A549 (cell line): ENCODE data around the gene CCDC38. TPM values are rescaled to one million over a fixed set of nuclear protein-coding genes. Genes with fewer than 3 reads are reported as not detected.

ENCODE experiments used
- ATAC-seq, 2 experiments: fragments of 200-7000 bp in 1 of 2; fragments of >200 bp in 1 of 2; cut with Nextera tagmentation in 1 of 2; cut with Tn5 transposase in 1 of 2; 3 replicates each; pipeline versions ENCODE4 v1.8.0 to v1.9.1; 2018 to 2020; ENCODE audit warnings: mild to moderate bottlenecking in 1 of 2, moderate library complexity in 1 of 2
- CTCF ChIA-PET: fragments of 300-600 bp; sonication (Branson Sonifier 250); formaldehyde crosslinking; extraction: SDS; loops from one replicate; lab custom pipeline; 2021; ENCODE audit warnings: antibody characterized with exemption, inconsistent platforms; lab: Yijun Ruan, JAX
- POLR2A ChIA-PET: fragments of 350-600 bp; formaldehyde crosslinking; extraction: SDS; loops from one replicate; lab custom pipeline; 2021; ENCODE audit warnings: antibody characterized with exemption, inconsistent platforms; lab: Yijun Ruan, JAX
- DNase-seq, 2 experiments: peaks; one replicate each; pipeline versions ENCODE4 v3.0.0 to v3.0.0-alpha.2; 2011 to 2016; ENCODE audit warnings: low read depth in 1 of 2, low spot score in 1 of 2
- FAIRE-seq: peaks from 2 replicates; lab custom pipeline; 2011; peaks lifted over from hg19 to GRCh38; lab: Jason Lieb, UNC
- H3K27ac ChIP-seq, 2 experiments: fragments of >200 bp; sonication (Bioruptor Twin); formaldehyde crosslinking; 3 replicates each; pipeline ENCODE4 v1.5.1; 2016 to 2017
- H3K4me1 ChIP-seq: fragments of >200 bp; sonication (Bioruptor Twin); formaldehyde crosslinking; 3 replicates; pipeline ENCODE4 v1.6.1; 2016
- H3K4me2 ChIP-seq: fragments of >200 bp; sonication (Bioruptor Twin); formaldehyde crosslinking; 3 replicates; pipeline ENCODE4 v1.6.1; 2016
- H3K4me3 ChIP-seq: fragments of >200 bp; sonication (Bioruptor Twin); formaldehyde crosslinking; 3 replicates; pipeline ENCODE4 v1.5.1; 2016
- H3K9me3 ChIP-seq: fragments of >200 bp; sonication (Bioruptor Twin); formaldehyde crosslinking; 3 replicates; pipeline ENCODE4 v1.6.1; 2016
- ATOH8 ChIP-seq: fragments of 250-450 bp; sonication (Bioruptor Pico); IDR thresholded peaks from 2 replicates; pipeline ENCODE4 v1.5.0; 2020; ENCODE audit warnings: low read depth, mild to moderate bottlenecking, moderate library complexity
- BCL3 ChIP-seq: fragments of >200 bp; sonication (Bioruptor Twin); formaldehyde crosslinking; IDR thresholded peaks from 3 replicates; pipeline ENCODE4 v1.6.1; 2016
- CBX2 ChIP-seq: fragments of 200-600 bp; sonication (generic); IDR thresholded peaks from 2 replicates; pipeline ENCODE4 v1.6.1; 2016; ENCODE audit warnings: low read depth, mild to moderate bottlenecking, borderline replicate concordance
- CHD4 ChIP-seq: fragments of 200-600 bp; sonication (generic); IDR thresholded peaks from 2 replicates; pipeline ENCODE4 v1.6.1; 2016; ENCODE audit warnings: antibody characterized with exemption, mild to moderate bottlenecking, borderline replicate concordance
- E2F6 ChIP-seq: IDR thresholded peaks from 2 replicates; pipeline ENCODE4 v1.6.1; 2012; ENCODE audit warnings: low read depth, borderline replicate concordance
- EHF ChIP-seq: fragments of 250-450 bp; sonication (Bioruptor Pico); IDR thresholded peaks from 2 replicates; pipeline ENCODE4 v1.5.0; 2020; ENCODE audit warnings: mild to moderate bottlenecking
- EHMT2 ChIP-seq: fragments of 200-600 bp; sonication (generic); IDR thresholded peaks from 2 replicates; pipeline ENCODE4 v1.6.1; 2016; ENCODE audit warnings: antibody characterized with exemption, low read depth, mild to moderate bottlenecking, moderate library complexity
- EP300 ChIP-seq, 2 experiments: fragments of >200 bp; sonication (Bioruptor Twin); formaldehyde crosslinking; IDR thresholded peaks; 2 replicates in 1 of 2; 3 replicates in 1 of 2; pipeline ENCODE4 v1.6.1; 2016 to 2017
- FOSL2 ChIP-seq, 2 experiments: fragments of 450-650 bp in 1 of 2; fragments of >200 bp in 1 of 2; sonication (Bioruptor Twin) in 1 of 2; formaldehyde crosslinking; IDR thresholded peaks; 2 replicates each; pipeline versions ENCODE4 v1.5.0 to v1.6.1; 2016 to 2020; ENCODE audit warnings: mild to moderate bottlenecking in 1 of 2, moderate library complexity in 1 of 2
- GATA3 ChIP-seq: IDR thresholded peaks from 2 replicates; pipeline ENCODE4 v1.6.1; 2012; ENCODE audit warnings: borderline replicate concordance
- HOXA7 ChIP-seq: fragments of 250-450 bp; sonication (Bioruptor Pico); IDR thresholded peaks from 2 replicates; pipeline ENCODE4 v1.5.0; 2020; ENCODE audit warnings: mild to moderate bottlenecking, moderate library complexity
- HOXB5 ChIP-seq: fragments of 250-450 bp; sonication (Bioruptor Pico); IDR thresholded peaks from 2 replicates; pipeline ENCODE4 v1.5.0; 2020; ENCODE audit warnings: mild to moderate bottlenecking, moderate library complexity
- KDM1A ChIP-seq: fragments of 200-600 bp; sonication (generic); IDR thresholded peaks from 2 replicates; pipeline ENCODE4 v1.6.1; 2016; ENCODE audit warnings: low read depth, mild to moderate bottlenecking
- MAX ChIP-seq: IDR thresholded peaks from 2 replicates; pipeline ENCODE4 v1.6.1; 2012
- MAZ ChIP-seq: fragments of 150-350 bp; IDR thresholded peaks from 2 replicates; pipeline ENCODE4 v1.6.1; 2014; ENCODE audit warnings: antibody characterized with exemption, low read depth, low read length, borderline replicate concordance
- MYC ChIP-seq: IDR thresholded peaks from 2 replicates; pipeline ENCODE4 v1.6.1; 2012; ENCODE audit warnings: mild to moderate bottlenecking, inconsistent platforms, low read length, improper control_type of control experiment, borderline replicate concordance
- PHF8 ChIP-seq: fragments of 200-600 bp; sonication (generic); IDR thresholded peaks from 2 replicates; pipeline ENCODE4 v1.6.1; 2016; ENCODE audit warnings: low read depth, mild to moderate bottlenecking, antibody characterized with exemption, moderate library complexity, borderline replicate concordance
- RARB ChIP-seq: fragments of 250-450 bp; sonication (Bioruptor Pico); IDR thresholded peaks from 2 replicates; pipeline ENCODE4 v1.8.0; 2021; ENCODE audit warnings: mild to moderate bottlenecking, moderate library complexity
- RCOR1 ChIP-seq: fragments of 150-350 bp; IDR thresholded peaks from 2 replicates; pipeline ENCODE4 v1.6.1; 2014; ENCODE audit warnings: antibody characterized with exemption, low read length, low read depth
- REST ChIP-seq: fragments of 200-600 bp; sonication (generic); IDR thresholded peaks from 2 replicates; pipeline ENCODE4 v1.6.1; 2016; ENCODE audit warnings: antibody characterized with exemption, mild to moderate bottlenecking, moderate library complexity
- RFX5 ChIP-seq: fragments of 450-650 bp; IDR thresholded peaks from 2 replicates; pipeline ENCODE4 v1.7.1; 2014; ENCODE audit warnings: antibody characterized with exemption, mild to moderate bottlenecking, moderate library complexity
- TP53 ChIP-seq: fragments of 250-450 bp; sonication (Bioruptor Pico); IDR thresholded peaks from 2 replicates; pipeline ENCODE4 v1.5.0; 2021; ENCODE audit warnings: mild to moderate bottlenecking, moderate library complexity
- ZC3H11A ChIP-seq: fragments of 450-650 bp; IDR thresholded peaks from 2 replicates; pipeline ENCODE4 v1.6.1; 2014; ENCODE audit warnings: antibody characterized with exemption, mild to moderate bottlenecking
- ZNF302 ChIP-seq: fragments of 250-450 bp; sonication (Bioruptor Pico); IDR thresholded peaks from 2 replicates; pipeline ENCODE4 v1.9.0; 2021; ENCODE audit warnings: inconsistent platforms, mild to moderate bottlenecking, moderate library complexity
- ZSCAN20 ChIP-seq: fragments of 250-450 bp; sonication (Bioruptor Pico); IDR thresholded peaks from 2 replicates; pipeline ENCODE4 v1.8.0; 2022; ENCODE audit warnings: mild to moderate bottlenecking, moderate library complexity
- WGBS: methylation state at CpG from one replicate; pipeline ENCODE4 v1.1.6; 2017; ENCODE audit errors: missing lambda C conversion rate; 5-methylcytosine and 5-hydroxymethylcytosine counted together
- polyA plus RNA-seq, 4 experiments: library from polyadenylated mRNA; depleted of rRNA in 3 of 4; stranded (reverse); fragments of >200 nt; fragmentation: RNase III in 1 of 4; extraction: RNeasy Plus Mini Kit Qiagen cat#74134 plus additional on column Dnase treatment in 1 of 4; gene quantifications; 2 replicates in 3 of 4; 3 replicates in 1 of 4; pipeline ENCODE4 v1.2.3, GENCODE V29; 2011 to 2017
- TF ChIP-seq, protein P1 (sequence below): fragments of >200 bp; sonication (Bioruptor Twin); formaldehyde crosslinking; IDR thresholded peaks from 3 replicates; pipeline ENCODE4 v1.5.1; 2016

The CCDC38 gene
- polyA plus RNA-seq, 2 of the 4 experiments (the other 2 are of a cell fraction) = 0.18 to 0.41 TPM

DNA sequence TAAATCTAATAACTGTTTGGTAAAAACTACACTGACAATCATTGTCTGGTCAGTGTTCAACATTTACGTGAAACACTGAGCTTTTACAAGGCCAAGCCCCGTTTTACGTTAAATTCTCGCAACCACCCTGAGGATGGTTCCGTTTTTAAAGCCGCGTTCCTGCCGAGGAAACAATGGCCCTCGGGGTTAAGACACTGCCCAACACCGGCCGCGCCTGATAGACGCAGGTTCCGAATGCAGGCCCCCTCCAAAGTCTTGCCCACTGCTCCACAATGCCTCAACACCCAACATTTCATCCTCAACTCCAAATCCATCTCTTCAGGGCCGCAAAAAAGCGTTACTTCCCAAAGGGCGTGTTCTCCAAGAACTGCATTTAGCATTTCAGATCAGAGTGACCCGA lies 84.6 kb downstream of the CCDC38 start:
- DNase-seq (no peak), FAIRE-seq (no peak), ATAC-seq (no peak)
- H3K4me2 ChIP-seq = peak overlapping the region; percentile 90
- H3K27ac ChIP-seq = no peak overlapping the region; a peak in 2 of 6 replicates
- 88% methylated on average over 18 of the region's 18 CpGs for WGBS
- POLR2A ChIA-PET = no interaction called here
- H3K4me3 ChIP-seq = no peak overlapping the region
- CTCF ChIA-PET = no interaction called here
- TF ChIP-seq HOXA7 (CRISPR knock-in tag) = no peak
- TF ChIP-seq EP300 (IDR thresholded peaks at IDR 0.05) = 0 out of 5 replicates have a peak, but pooled peaks of 1 of the 2 experiments have one; percentile 2
- TF ChIP-seq RARB = no peak
- H3K9me3 ChIP-seq = peaks cover 12% of the 10 kb centered on the region
- H3K4me1 ChIP-seq = peaks cover 14% of the 10 kb centered on the region; the same call in 1 of the 3 replicates

- 87% methylated on average over 7 of the region's 7 CpGs for WGBS
- H3K4me3 ChIP-seq = no peak overlapping the region
- ChIA-PET POLR2A (no interaction called here), CTCF (interaction anchor here (0.9 to 1.2 kb wide), 2 partner anchors 275 to 279 kb away, joined by 3 to 4 read pairs; no protein-coding TSS in a partner anchor)
- TF ChIP-seq EHF (CRISPR knock-in tag) = no peak
- TF ChIP-seq E2F6 = no peak
- no peak for TF ChIP-seq CBX2
- no peak for TF ChIP-seq FOSL2 (IDR thresholded peaks at IDR 0.05)
- TF ChIP-seq FOSL2 (CRISPR knock-in tag; IDR thresholded peaks at IDR 0.05) = no peak
- TF ChIP-seq RCOR1 = no peak
- no peak for TF ChIP-seq ZC3H11A
- TF ChIP-seq CHD4 = no peak
- TF ChIP-seq HOXB5 (CRISPR knock-in tag) = no peak
- TF ChIP-seq ZNF302 (CRISPR knock-in tag) = no peak
- no peak for TF ChIP-seq KDM1A
- TF ChIP-seq REST = no peak
- TF ChIP-seq MAX = no peak
- TF ChIP-seq ATOH8 (CRISPR knock-in tag) = no peak
- no peak for TF ChIP-seq MYC
- TF ChIP-seq GATA3 = no peak
- peaks cover 14% of the 10 kb centered on the region; the same call in 1 of the 3 replicates for H3K4me1 ChIP-seq
- no peak overlapping the region for H3K4me2 ChIP-seq
- H3K27ac ChIP-seq = no peak overlapping the region
- FAIRE-seq (no peak), DNase-seq (peak in 1 of 2 experiments; percentile 20), ATAC-seq (no peak)
- peaks cover 7% of the 10 kb centered on the region for H3K9me3 ChIP-seq
Observed at GRCh38 chr12:95857156-95857555, 85.3 kb downstream of the CCDC38 start.

DNA sequence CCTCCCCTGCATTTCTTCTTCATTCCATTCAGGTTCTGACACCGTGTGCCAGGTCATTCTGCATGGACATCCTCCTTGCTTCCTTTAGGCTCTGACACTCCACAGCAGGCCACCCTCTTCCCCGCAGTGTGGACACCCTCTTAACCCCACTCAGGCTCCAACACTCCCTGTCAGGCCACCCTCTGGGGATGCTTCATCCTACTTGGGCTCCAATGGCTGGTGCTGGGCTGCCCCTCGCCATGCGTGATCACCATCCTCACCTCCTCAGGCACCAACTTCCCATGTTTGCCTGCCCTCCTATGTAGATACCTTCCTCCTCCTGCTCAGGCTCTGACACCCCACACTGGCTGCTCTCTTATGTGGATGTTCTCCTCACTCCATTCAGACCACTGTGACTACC lies 90.3 kb downstream of the CCDC38 start:
- WGBS = 85% methylated on average over 4 of the region's 4 CpGs
- FAIRE-seq (no peak), DNase-seq (no peak), ATAC-seq (no peak)
- Histone ChIP-seq H3K4me1 (peaks cover 8% of the 10 kb centered on the region), H3K27ac (no peak overlapping the region), H3K4me3 (no peak overlapping the region), H3K9me3 (no peaks in the 10 kb centered on the region), H3K4me2 (no peak overlapping the region)
- ChIA-PET CTCF (no interaction called here), POLR2A (no interaction called here)
- TF ChIP-seq, protein P1, sequence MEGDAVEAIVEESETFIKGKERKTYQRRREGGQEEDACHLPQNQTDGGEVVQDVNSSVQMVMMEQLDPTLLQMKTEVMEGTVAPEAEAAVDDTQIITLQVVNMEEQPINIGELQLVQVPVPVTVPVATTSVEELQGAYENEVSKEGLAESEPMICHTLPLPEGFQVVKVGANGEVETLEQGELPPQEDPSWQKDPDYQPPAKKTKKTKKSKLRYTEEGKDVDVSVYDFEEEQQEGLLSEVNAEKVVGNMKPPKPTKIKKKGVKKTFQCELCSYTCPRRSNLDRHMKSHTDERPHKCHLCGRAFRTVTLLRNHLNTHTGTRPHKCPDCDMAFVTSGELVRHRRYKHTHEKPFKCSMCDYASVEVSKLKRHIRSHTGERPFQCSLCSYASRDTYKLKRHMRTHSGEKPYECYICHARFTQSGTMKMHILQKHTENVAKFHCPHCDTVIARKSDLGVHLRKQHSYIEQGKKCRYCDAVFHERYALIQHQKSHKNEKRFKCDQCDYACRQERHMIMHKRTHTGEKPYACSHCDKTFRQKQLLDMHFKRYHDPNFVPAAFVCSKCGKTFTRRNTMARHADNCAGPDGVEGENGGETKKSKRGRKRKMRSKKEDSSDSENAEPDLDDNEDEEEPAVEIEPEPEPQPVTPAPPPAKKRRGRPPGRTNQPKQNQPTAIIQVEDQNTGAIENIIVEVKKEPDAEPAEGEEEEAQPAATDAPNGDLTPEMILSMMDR = no peak
- no peak for TF ChIP-seq TP53
- no peak for TF ChIP-seq MAZ
- TF ChIP-seq MYC = no peak
- TF ChIP-seq ZSCAN20 (CRISPR knock-in tag) = no peak
- TF ChIP-seq PHF8 = no peak
- no peak for TF ChIP-seq KDM1A
- no peak for TF ChIP-seq BCL3
- TF ChIP-seq GATA3 = no peak
- TF ChIP-seq RFX5 = no peak
- no peak for TF ChIP-seq EHMT2
